ENCODE data around the gene PCDHA6.

DNA sequence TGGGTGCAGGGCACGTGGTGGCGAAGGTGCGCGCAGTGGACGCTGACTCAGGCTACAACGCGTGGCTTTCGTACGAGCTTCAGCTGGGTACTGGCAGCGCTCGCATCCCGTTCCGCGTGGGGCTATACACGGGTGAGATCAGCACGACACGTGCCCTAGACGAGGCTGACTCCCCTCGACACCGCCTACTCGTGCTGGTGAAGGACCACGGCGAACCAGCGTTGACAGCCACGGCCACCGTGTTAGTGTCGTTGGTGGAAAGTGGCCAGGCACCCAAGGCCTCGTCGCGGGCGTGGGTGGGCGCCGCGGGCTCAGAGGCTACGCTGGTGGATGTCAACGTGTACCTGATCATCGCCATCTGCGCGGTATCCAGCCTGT is 31.1 kb upstream of the PCDHA6 start:
- TF ChIP-seq, protein P1, sequence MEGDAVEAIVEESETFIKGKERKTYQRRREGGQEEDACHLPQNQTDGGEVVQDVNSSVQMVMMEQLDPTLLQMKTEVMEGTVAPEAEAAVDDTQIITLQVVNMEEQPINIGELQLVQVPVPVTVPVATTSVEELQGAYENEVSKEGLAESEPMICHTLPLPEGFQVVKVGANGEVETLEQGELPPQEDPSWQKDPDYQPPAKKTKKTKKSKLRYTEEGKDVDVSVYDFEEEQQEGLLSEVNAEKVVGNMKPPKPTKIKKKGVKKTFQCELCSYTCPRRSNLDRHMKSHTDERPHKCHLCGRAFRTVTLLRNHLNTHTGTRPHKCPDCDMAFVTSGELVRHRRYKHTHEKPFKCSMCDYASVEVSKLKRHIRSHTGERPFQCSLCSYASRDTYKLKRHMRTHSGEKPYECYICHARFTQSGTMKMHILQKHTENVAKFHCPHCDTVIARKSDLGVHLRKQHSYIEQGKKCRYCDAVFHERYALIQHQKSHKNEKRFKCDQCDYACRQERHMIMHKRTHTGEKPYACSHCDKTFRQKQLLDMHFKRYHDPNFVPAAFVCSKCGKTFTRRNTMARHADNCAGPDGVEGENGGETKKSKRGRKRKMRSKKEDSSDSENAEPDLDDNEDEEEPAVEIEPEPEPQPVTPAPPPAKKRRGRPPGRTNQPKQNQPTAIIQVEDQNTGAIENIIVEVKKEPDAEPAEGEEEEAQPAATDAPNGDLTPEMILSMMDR (conservative IDR thresholded peaks at IDR 0.05 in 1 of 2, IDR thresholded peaks at IDR 0.05 in 1 of 2; ENCODE audit: extremely low read depth in 1 of 2, insufficient read depth in 1 of 2, low read depth in 1 of 2, low read length in 2 of 2), result no peak
- TF ChIP-seq EZH2 (IDR thresholded peaks at IDR 0.05; ENCODE audit: borderline replicate concordance, low read length), result no peak

All from mammary epithelial cell (primary cell).